GM19240 (cell line): ENCODE measurements around the gene LATS2.

ENCODE experiments used
- DNase-seq: peaks from one replicate; pipeline ENCODE4 v3.0.0; 2011; ENCODE audit warnings: low spot score; ENCODE audit not compliant: insufficient read length

LATS2 gene

DNA sequence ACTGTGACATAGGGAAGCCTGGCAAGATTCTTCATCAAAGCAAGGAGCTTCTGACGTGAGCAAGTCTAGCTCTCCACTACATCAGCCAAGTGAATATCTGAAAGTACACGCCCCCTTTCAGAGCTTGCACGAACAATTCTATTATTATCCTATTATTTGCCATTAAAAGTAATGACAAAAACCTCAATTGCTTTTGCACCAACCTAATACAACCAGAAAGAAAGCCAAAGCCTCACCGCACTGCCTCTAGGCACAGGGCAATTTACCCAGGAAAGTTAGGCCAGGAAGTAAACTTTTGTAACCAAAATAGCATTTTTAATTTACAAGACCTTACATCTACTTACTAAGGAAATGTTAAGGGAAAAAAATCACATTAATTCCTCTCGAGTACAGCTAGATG is 41.2 kb downstream of the LATS2 start:
- DNase-seq, result no peak

DNA sequence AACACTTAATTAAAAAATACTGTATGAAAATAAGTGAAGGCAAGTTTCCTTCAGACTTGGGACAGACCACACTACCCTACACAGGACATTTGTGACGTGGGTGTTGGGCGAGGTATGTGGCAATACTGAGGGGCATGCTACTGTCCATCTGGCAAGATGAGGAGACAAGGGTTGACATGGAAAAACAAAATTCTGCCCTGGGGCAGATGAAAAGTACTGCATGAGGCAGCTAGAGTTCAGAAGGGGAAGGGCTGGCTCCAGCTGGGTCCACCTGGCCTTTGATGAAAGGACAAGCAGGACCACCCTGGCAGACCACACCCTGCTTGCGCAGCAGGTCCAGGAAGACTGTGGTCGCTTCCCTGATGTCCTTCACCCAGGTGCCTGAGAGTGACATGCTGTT is 43.2 kb downstream of the LATS2 start:
- no peak for DNase-seq

DNA sequence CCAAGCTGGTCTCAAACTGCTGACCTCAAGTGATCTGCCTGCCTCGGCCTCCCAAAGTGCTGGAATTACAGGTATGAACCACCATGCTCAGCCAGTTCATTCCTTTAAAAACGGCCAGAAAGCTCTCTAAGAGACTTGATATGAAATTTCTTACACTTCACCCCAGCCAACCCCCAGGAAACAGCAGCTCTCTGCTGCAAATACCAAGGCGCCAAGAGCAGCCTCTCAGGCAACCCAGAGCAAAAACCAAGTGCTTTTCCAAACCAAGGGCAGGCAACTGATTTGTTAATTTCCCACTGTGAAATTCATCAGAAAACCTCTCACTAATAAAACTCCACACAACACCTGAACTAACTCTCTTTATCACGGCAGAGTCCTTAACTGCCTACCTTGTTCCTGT is 44.9 kb downstream of the LATS2 start:
- DNase-seq, result no peak

DNA sequence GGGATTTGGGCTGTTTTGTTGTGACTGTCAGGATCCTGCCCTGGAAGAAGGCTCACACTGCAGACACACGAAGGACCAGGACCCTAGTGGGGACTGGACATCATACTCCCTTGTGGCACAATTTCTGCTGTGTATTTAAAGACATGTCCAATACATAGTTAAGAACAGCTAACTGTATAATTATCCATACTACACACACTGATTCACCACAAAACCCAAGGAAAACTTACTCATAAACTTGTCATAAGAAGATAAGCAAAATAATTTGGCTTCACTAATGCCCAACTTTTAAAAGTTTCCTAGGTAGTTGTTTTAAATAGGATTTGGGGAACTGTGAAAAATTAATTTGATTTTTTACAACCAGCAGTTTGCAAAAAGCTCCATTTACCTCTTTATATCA is 46.1 kb downstream of the LATS2 start:
- no peak for DNase-seq

DNA sequence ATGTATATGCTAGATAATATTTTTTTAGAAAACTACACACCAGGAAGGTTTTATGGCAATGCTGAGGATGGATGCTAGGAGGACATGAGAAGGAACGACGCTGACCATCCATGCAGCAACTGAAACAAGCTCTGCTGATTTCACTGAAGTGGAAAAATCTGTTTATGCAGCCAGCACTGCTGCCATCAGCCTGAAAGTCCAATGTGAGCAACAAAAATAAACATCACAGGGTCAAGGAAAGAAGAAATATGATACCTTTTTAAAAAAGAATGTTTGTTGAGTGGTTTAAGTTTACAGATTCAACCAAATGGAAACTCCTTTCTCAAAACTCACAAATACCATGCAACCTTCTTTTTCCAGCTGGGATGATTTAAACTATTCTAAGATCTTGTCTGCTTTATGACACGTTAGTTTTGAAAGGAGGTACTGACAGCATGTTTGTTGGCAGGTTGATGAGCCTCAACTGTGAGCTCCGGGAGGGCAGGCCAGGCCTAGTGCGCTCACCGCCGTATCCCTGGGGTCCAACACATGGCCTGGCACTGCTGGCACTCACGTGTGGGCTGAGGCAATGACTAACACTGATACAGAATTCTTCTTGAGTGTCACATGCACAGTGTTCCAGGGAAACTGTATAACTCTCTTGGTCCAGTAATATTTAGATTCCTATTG is 46.8 kb downstream of the LATS2 start:
- DNase-seq, result no peak

DNA sequence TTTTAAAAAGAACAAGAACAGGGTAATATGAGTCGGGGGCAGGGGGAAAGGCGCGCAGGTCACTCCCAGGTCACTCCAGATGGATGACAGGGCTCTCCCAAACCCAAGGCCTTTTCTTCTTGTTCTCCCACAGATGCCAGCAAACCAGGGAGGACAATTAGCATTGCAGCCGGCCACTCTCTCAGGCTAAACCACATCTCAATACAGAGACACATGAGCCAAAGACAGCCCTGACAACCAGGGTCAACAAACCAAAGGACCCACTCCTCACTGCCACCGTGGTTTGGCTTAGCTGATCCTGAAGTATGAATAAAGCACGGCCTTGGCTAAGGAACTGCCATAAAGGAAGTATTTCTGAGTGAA is 47.3 kb downstream of the LATS2 start:
- DNase-seq, result no peak

DNA sequence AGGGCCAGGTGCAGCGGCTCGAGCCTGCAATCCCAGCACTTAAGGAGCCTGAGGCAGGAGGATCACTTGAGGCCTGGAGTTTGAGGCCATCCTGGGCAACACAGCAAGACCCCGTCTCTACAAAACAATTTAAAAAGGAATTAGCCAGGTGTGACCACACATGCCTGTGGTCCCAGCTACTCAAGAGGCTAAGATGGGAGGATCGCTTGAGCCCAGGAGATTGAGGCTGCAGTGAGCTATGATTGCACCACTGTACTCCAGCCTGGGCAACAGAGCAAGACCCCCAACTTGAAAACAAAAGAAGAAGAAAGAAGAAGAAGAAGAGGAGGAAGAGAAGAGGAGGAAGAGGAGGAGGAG is 47.7 kb downstream of the LATS2 start:
- no peak for DNase-seq

DNA sequence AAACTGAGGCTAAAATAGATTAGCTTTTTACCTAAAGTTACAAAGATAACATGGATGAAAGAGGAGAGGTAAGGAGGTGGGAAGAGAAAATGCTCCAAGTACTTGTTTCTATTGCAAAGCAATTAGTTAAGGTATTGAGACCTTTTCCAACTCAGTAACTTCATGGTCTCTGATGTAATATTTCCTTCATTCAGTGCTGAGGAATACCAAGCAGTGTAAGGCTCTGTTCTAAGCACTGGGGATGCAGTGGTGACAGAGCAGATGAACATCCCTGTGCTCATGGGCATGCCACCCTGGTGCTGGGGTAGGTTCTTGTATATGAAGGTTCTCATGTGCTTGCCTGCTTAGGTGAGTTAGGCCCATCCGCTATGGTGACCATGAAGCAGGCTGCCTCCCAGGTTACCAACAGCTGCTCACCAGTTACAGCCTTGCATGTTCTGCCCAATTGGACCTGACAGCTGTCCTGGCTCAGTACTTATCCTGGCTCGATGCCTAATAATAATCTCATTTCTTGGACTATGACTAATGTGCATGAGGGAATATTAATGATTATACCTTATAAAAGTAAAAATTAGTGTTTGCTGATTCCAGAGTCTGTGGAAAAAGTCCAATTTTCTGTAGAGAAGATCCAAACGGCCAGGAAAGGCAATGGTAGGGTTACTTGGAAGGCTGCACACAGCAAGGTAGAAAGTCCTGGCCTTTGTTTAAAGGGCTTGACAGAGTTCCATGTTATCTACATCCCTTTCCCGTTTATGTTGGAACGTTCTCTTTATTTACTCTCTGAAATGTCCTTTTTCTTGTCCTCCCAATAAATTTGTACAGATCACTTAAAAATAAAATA is 48.3 kb downstream of the LATS2 start:
- no peak for DNase-seq

DNA sequence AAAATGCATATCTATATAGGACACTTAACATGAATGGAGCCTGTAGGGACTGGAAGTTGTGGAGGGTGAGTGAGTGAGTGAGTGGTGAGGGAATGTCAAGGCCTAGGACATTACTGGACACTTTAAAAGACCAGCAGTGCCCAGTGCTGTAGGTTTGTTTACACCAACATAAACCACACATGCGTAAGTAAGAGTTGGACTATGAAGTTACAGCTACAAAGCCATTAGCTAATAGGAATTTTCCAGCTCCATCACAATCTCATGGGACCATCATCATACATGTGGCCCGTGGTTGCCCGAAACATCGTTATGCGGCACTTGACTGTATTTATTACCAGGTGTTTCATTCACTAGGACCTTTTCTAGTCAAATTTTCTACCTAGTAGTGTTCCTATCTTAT is 49.2 kb downstream of the LATS2 start:
- no peak for DNase-seq

DNA sequence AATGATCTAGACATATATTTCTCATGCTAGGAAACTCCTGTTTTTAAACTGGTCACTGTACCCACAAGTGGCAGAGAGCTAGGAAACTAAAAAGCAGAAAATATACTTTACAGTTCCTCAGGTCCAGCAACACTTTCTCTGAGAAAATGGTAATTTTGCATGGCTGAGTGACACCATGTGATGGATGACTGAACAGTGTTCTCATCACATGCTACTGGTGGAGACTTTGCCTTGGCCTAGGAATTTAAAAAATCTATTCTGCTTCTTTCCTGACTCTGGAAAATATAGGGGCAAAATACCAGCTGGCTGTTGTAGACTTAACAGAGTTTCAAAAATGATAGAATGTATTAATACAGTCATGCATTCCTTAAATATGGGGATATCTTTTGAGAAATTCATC is 50.0 kb downstream of the LATS2 start:
- no peak for DNase-seq

DNA sequence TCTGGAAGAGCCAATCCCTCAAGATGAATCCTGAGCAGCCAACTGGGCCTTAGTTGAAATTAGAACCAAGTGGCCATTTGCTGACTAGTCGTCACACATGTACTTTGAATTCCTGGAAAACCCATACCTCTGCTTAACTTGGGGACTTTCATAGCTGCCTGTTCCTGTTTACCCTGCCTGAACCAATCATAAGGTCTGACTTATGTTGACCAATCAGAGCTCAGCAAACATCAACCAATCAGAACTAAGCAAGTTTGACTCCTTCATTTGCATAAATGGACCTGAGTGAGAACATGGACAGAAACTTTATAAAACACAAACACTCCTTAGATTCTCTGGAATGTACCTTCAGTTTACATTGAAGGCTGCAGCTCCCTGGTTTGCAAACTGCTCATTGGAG is 50.8 kb downstream of the LATS2 start:
- DNase-seq, result no peak

DNA sequence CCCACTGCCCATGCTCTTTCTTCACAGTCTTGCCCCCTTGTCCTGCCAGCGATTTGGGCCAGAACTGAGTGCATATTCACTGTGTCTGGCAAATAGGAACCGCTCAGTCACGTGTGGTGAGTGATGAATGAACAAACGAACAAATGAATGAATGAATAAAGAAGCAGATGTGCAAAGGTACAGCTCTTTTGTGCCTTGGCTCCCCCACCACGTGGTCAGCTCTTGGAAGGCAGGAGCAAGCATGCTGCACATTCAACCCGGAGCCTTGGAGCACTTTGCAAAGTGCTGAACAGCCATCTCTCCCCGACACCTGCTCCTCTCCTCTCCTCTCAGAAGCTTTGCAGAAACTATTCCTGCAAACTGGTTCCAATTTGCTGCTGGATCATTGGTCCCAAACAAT is 52.4 kb downstream of the LATS2 start:
- DNase-seq, result no peak

DNA sequence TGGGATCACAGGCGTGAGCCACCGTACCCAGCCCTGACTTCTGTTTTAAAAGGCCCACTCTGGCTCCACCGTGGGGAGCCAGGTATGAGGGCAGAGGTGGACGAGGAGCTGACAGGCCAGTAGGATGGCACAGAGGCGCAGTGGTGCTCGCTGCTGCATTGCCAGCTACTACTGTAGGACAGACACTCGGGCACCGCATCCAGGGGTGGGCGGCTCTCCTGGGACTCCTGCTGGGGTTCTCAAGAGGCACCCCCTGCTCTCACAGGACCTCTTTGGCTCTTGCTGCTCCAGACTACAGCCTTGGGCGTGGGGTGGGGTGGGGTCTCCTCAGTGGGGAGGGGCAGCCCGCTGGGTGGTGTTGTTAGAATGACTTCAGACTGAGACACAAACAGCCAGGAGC is 53.4 kb downstream of the LATS2 start:
- DNase-seq, result no peak

DNA sequence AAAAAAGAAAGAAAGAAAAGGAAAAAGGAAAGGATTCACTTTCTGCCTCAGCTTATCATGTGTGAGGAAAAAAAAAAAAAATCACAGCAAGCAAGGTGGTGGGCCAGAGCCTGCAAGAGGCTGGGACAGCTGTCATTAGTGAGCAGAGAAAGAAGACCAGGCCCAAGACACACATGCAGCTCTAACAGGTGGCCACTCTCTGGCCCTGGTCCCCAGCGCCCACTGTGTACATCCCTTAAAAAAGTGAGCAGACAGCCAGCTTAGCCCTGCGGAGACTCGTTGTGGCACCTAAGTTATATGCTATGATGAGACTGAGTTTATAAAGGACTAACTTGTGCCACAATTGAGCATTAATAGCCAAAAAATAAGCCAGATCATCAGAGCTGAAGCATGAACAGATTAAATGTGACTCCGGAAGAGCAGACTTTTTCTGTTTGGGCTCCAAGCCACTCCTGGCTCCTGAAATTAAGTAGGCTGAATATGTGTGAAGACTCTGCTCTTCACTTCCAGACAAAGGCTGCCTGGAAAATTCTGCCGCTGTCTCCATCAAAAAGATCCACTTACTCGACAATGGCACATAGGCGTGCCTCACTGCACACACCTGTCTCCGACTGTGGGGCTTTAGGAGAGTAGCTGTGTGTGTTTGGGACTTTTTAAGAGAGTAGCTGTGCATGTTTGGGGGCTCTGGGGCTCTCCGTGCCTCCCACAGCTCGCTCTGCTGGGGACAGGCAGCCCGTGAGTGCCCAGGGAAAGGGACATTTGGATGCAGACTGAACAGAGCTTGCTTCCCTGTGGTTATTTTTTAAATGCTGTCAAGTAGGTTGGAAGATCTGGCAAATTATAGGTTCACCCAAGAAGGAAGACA is 55.0 kb downstream of the LATS2 start:
- DNase-seq, result no peak

DNA sequence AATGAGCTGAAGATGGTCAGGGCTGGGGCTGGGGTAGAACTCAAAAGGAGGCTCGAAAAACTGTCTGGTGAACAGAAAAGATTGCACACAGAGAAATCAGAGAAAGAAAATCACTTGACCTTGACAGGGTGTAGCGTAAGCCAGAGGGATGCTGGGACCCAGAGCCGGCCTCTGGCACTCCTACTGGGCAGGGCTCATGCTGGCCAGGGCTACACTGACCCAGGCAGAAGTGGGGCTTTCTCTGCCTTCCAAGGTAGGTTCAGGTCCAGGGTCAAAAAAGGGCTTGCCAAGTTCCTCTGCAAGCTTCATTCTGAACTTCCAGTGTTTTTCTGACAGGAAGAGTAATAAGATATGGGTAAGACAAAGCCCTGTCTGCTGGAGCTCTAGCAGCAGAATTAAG is 56.2 kb downstream of the LATS2 start:
- no peak for DNase-seq

DNA sequence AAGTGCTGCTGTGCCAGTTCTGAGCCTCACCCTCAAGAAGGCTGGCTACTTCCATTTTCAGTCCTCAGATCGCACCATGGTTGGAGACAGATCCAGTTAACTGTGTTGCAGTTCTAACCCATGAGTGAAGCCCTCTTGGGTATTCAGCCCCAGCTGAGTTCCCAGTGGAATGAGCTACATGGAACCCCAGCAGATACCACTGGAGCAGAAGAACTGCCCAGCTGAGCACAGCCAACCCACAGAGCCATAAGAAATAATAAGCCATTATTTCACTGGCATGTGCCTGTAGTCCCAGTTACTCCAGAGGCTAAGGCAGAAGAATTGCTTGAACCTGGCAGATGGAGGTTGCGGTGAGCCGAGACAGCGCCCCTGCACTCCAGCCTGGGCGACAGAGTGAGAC is 59.9 kb downstream of the LATS2 start:
- no peak for DNase-seq

DNA sequence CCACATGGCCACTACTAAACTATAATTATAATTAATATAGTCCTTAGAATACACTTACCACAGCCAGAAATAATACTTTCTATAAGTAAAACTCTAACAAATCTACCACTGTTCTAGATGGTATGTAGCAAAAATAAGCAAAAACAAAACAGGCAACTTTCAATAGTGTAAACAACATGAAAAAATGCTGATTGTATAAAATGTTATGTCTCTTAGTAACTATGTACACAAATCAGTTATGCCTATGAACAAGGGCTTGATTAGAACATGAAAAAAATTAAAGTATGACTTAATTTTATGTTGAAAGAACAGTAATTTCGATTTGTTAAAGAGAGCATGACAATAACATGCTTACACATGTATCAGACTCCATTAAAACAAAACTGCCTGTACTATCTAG is 60.7 kb downstream of the LATS2 start:
- DNase-seq, result no peak

DNA sequence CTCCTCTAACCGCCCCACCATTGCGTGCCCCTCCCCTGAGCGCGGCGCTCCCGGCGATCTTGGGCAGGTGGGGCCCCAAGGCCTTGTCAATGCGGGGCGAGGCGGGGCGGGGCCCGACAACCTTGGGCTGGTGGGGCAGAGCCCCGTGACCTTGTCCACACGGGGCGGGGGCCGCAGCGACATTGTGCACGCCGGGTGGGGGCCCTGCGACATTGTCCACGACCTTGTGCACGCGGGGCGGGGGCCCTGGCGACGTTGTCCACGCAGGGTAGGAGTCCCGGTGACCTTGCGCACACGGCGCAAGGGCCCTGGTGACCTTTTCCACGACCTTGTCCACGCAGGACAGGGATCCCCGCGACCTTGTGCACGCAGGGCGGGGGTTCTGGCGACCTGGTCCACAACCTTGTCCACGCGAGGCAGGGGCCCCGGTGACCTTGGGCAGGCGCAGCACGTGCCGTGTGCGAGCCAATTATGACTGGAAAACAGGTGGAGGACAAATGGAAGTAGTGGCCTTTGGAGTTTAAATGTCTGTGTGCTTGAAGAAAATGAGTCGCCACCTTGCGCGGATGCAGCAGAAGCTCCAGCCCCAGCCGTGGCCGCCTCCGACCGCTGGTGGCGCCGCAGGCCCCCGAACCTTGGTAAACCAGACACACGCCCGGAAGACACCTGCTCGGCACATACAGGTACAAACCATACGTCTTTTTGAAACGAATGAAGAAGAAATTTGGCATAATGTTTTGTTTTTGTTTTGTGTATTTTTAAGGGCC is 62.6 kb downstream of the LATS2 start:
- no peak for DNase-seq

DNA sequence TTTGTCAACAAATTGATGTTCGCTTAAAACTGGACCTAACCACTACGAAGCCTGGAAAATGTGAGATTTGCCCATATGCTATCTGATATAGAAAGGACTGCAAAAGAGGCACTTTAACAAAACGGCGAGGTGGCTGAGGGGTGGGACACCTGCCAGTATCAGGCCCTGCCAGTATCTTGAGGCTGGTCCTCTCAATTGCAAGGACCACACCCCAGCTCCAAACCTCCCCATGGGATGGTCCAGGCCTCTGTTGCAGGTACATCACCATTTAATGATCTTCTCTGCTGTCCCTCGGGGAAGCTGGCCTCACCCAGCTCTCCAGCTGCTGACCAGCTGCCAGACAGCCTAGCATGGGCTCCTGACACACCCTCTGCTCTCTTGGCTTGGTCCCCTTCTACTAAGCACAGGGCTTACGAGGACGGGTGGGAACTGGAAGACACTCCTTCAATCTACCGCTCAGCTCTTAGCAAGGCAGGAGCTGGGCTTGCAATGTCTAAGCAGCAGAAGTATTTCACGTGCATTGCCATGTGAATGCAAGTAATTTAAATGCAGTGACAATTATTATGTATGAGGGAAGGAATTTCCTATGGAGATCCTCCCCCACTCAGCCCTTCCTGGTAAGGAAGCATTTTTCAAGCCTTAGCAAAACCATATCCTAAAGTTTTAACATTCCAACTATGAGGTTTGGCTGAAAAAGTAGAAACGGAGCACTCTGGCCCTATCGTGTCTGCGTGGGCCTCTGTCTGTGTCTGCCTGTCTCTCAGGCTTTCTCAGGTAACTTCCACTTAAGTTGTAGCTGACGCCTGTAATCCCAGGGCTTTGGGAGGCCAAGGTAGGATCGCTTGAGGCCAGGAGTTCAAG is 63.9 kb downstream of the LATS2 start:
- DNase-seq, result no peak

DNA sequence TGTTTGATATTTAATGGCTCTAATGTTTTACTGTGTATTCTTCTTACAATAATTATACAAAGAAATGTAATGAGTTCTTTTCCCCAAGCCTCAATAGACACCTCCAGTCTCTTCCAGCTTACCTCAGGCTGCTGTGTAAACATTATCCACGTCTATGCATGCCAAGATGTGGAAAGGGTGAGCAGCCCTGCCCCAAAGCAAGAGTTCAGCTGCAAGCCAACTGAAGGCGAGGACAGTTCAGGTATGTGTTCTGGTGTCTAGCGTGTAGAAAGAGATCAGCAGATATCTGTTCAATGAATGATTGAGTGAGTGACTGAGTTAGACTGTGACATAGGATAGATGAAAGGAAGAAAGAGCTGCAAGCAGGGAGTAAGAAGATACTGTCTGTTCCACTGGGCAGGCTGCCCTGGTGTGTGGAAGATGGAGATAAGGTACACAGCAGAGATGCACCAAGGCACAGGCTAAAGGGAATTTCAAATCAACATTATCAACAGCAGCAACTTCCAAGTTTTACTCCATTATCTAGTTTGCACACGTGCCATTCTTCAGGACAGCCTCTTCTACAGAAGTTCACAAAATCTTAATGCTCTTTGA is 66.0 kb downstream of the LATS2 start:
- DNase-seq, result no peak
